Activated CD4-positive, alpha-beta T cell treated with anti-CD3 and anti-CD28 coated beads for 1 hour (primary cell): ENCODE data around the gene FAM241B.

Source experiments
- DNase-seq: peaks from one replicate; pipeline ENCODE4 v3.0.0-alpha.2; 2020

The FAM241B gene

DNA sequence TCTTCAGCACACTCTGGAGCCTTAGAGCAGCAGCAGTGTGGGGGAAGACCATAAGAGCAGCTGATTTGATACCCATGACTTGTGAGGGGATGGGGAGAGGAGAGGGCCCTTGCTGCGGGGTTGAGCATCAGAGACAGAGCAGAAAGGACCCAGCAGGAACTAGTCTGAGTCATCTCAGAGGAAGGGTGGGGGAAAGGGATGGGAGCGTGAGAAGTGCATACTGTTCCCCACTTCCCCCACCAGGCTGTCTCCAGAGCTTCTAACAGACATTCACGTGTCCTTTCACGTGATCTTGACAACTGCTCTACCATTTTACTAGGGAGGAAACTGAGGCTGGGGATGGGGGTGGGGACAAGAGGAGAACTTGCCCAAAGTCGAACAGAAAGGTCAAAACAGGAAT is 38.7 kb downstream of the FAM241B start:
- DNase-seq, result no peak

DNA sequence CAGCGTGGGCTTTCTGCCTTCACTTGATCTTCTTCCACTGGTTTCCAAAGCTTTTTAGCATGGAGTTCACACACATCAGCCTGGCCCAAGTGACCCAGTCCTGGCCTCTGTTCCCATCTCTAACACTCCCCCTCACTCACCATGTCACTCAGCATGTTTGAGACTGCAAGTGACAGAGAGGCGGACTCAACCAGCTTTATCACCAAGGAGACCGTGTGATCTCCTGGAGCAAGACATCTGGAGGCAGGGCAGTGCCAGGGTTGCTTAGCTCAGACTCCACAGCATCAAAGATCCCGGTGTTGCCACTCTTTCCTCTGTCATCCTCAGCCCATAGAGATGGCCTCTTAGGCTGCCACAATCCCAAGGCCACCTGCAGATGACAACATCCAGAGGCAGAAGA is 39.4 kb downstream of the FAM241B start:
- no peak for DNase-seq

DNA sequence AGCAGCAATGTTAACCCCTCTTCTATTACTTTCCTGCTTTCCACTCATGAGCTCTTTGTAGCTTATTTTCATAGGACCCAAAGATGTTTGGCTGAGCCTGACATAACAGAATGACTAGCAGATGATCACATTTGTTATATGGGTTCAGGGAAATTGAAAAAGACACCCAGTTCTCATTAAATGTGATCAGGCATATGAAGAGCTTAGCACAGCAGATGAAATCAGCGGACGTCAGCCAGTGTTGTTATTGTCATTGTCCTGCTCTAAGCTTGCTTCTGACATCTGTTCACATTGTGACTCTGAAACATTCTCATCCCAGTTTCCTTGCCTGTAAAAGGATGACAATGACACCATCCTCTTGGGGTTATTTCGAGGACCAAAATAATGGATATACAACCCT is 43.5 kb downstream of the FAM241B start:
- DNase-seq, result no peak

DNA sequence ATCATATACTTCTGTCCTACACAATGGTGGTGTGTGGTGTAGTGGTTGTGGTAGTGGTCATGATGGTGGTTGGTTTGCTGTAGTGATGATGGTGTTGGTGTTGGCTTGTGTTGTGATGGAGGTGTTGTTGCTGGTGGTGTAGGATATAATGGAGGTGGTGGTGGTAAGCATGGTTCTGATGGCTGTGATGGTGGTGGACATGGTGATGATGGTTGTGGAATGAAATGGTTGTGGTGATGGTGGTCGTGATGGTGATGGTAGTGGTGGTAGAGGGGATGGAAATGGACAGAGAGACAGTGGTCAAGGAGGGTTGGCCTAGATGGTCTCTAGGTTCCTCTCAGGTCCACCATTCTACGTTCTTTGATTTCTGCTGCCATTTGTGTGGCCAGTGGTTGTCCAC is 44.7 kb downstream of the FAM241B start:
- no peak for DNase-seq

DNA sequence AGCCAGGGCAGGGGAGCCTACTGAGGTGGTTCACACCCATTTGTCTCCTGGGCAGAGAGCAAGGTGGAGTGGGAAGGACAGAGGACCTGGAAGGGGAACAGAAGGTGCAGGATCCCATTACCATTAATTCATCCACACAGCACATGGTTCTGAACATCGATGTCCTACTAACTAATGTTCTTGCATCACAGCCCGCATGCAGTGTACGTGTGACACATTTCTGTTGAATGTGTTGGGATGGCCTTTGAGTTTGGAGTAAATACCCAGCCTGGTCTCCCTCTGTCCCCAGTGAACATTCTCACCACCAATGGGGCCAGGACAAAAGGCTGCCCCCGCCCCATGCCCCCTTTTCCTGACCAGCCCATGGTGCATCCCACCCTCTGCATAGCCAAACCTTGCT is 46.3 kb downstream of the FAM241B start:
- DNase-seq, result no peak

DNA sequence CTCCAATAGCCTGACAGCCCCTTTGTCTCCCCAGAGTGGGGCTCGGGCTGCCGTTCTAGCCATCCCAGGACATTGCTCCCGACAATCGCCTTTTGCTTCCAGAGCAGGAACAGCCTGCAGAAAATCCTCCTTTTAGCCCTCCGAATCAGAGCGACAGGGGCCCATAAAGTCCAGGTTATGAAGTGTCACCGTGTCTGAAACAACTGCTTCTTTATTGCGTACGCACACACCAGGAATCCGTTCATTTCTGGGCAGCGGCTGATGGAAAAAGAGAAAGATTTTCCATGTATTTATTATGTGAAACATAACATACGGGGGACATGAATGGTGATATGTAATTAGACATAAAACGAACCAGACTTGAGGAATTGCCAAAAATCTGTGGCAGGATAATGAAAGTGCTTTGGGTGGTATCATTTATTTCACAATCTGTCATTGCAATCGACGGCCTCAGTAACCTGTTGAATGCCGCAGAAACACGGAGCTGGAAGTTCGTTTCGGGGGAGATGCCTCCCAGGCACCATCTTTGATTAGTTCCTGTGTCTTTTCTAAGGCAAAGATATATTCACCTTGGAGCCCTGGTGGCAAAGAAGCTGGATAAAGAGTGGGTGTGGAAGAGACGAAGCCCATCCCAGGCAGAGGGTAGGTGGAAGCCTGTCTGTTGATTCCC is 48.1 kb downstream of the FAM241B start:
- no peak for DNase-seq

DNA sequence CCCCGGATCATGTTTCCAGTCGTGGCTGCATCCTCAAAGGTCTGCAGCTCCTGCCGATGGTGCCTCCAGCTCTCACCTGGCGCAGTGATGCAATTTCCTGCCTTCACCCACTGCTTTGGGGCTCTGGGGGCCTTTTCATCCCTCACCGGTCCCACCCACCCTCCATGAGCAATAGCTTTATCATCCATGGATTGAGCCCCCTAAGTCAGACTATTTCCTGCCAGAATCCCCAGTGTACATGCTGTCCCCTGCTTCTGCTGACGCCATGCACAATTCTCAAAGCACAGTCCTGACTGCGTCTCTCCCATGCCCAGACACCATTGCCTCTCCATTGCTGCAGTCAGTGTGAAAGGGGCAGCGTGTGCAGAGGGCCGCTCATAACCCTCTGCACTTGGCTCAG is 49.7 kb downstream of the FAM241B start:
- no peak for DNase-seq

DNA sequence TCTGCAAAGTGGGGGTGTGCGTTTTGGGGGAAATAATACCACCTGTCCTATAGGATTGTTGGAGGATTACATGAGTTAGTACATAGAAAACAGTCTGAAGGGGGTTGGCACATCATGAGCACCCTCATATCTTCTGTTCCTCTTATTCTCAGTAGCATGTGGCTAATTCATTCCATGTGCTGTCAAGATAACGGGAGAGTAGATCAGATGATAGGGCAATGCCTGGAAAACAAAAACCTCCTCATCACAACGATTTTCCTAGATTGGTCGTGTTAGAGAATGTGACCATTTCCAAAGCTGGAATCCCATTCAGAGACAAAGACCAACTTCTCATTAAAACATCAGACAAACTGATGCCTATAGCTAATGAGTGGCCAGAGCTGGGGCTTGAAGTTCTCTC is 50.6 kb downstream of the FAM241B start:
- no peak for DNase-seq

DNA sequence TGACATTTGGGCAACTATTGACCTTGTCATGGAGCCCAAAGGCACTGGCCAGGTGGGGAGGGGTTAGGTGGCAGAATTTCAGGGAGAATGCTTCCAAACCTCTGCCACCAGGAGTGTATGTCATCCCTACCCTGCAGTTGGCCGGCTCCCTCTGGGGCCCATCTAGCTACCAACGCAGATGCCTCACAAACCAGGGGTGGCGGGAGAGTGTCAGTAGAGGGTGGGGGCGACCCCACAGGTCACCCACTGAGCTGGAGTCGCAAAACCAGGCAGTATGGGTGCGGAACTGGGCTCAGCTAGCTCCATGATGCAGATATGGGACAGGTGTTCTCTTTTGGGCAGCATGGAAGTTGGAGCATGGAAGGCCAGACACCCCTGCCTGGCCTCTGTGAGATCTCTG is 51.4 kb downstream of the FAM241B start:
- DNase-seq, result no peak

DNA sequence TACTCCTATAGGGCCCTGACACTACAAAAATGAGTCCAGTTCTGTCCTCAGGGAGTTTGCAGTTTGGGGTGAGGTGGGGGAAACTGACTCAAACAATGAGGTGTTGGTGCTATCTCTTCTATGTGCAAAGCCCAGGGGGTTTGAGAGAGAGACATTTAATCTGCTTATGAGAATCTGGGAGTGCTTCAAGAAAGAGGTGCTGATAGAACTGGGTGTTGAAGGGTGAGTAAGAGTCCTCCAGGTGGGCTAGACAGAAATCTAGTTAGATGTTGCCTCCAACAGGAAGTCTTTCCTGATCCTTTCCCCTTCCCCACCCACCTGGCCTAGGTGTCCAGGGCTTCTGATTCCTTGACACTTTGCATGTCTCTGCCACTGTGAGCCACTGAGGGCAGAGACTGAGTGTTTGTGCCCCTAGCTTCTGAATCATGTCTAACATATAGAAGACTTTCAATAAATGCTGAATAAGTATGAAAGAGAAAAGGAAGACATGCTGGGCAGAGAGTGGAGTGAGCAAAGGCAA is 53.0 kb downstream of the FAM241B start:
- no peak for DNase-seq
